ENCODE data around the gene PTPRH. TPM values are rescaled to one million over a fixed set of nuclear protein-coding genes. Genes with fewer than 3 reads are reported as not detected.

The PTPRH gene
- total RNA-seq, 1 donor from 2014 or later, result 0.64 TPM

DNA sequence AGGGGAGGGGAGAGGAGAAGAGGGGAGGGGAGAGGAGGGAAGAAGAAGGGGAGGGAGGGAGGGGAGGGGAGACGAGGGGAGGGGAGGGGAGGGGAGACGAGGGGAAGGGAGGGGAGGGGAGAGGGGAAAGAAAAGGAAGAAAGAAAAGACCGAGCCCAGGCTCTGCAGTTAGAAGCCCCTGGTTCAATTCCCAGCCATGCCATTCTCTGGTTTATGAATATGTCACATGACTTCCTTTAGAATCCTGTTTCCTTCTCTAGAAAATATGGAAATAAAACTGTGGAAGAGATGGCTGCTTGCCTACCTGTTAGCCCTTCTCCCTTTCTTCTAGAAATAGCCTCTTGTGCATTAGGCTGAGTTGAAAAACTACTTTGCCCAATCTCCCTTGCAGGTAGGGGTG is 74.6 kb downstream of the PTPRH start:
- Histone ChIP-seq H3K4me3 (no peak overlapping the region), H3K4me1 (no peaks in the 10 kb centered on the region), H3K36me3 (no peaks in the 10 kb centered on the region), H3K27ac (no peak overlapping the region), H3K9me3 (no peaks in the 10 kb centered on the region), H3K27me3 (peaks cover 9% of the 10 kb centered on the region)
- intact Hi-C loops (cut with DNase I), result no loop called here
- TF ChIP-seq, protein P1, sequence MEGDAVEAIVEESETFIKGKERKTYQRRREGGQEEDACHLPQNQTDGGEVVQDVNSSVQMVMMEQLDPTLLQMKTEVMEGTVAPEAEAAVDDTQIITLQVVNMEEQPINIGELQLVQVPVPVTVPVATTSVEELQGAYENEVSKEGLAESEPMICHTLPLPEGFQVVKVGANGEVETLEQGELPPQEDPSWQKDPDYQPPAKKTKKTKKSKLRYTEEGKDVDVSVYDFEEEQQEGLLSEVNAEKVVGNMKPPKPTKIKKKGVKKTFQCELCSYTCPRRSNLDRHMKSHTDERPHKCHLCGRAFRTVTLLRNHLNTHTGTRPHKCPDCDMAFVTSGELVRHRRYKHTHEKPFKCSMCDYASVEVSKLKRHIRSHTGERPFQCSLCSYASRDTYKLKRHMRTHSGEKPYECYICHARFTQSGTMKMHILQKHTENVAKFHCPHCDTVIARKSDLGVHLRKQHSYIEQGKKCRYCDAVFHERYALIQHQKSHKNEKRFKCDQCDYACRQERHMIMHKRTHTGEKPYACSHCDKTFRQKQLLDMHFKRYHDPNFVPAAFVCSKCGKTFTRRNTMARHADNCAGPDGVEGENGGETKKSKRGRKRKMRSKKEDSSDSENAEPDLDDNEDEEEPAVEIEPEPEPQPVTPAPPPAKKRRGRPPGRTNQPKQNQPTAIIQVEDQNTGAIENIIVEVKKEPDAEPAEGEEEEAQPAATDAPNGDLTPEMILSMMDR (IDR thresholded peaks at IDR 0.05), result no peak
- no peak for DNase-seq (ENCODE audit: low spot score in 2 of 2)

DNA sequence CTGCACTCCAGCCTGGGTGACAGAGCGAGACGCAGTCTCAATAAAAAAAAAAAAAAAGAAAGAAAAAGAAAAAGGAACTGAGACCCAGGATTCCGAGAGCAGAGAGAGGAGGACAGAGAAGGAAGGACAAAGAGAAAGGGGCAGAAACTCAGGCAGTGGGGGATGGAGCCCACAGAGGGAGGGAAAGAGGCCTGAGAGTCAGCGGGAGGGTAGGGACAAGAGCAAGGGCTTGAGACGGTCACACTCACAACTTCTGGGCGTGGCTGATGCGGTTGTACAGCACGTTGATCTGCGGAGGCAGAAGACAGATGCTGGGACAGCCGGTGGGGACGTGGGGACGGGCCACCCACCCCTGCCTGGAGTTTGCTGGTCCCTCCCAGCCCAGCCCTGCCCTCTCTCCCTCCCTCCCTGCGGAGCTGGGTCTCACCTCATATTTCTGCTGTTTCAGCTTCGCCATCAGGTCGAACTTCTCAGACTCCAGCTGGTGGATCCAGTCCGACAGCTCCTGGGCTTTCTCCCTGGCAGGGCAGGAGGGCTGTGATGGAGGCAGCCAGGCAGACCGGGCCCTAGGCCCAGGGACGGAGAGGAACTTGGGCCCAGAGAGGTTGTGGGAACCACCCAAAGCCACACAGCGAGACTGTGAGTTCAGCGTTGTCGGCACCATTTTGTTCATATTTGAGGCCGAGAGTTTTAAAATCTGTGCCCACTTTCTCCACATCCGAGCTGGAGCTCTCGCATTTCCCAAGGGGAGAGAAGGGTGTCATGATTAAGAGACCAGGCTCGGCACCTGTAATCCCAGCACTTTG is 75.5 kb downstream of the PTPRH start:
- no peak overlapping the region for H3K4me3 ChIP-seq
- DNase-seq (ENCODE audit: low spot score in 2 of 2), result no peak
- no peak overlapping the region for H3K27ac ChIP-seq
- no peaks in the 10 kb centered on the region for H3K4me1 ChIP-seq
- TF ChIP-seq, protein P1 (IDR thresholded peaks at IDR 0.05), result no peak
- no peaks in the 10 kb centered on the region for H3K36me3 ChIP-seq
- H3K27me3 ChIP-seq, result peaks cover 9% of the 10 kb centered on the region
- no peaks in the 10 kb centered on the region for H3K9me3 ChIP-seq
- intact Hi-C loops (cut with DNase I), result no loop called here

DNA sequence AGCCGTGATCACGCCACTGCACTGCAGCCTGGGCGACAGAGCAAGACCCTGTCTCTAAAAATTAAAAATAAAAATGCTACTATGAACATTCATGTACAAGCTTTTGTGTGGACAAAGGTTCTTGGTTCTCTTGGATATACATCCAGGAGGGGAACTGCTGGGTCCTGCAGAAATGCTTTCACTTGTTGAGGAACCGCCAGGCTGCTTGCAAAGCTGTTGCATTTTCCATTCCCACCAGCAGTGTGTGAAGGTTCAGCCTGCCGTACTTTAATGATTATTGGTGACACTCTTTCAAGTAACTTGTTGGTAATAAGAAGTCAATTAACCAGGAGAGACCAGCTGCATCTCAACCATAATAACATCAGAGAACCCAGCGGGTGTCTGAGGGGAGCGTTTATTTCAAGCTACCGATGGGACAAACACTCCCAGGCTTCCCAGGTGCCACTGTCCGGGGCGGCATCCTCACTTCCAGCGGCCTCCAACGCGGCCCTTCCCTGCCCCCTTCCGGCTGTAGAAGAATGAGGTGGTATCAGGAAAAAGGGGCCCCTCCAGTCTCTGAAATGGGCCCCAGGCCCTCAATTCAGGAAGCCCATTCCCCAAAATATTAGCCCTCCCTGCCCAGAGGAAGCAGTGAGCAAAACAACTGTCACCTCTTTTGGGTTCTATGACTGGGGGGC is 76.7 kb downstream of the PTPRH start:
- peaks cover 6% of the 10 kb centered on the region for H3K27me3 ChIP-seq
- TF ChIP-seq, protein P1 (IDR thresholded peaks at IDR 0.05), result peak in 1 of 3 experiments; percentile 6

DNA sequence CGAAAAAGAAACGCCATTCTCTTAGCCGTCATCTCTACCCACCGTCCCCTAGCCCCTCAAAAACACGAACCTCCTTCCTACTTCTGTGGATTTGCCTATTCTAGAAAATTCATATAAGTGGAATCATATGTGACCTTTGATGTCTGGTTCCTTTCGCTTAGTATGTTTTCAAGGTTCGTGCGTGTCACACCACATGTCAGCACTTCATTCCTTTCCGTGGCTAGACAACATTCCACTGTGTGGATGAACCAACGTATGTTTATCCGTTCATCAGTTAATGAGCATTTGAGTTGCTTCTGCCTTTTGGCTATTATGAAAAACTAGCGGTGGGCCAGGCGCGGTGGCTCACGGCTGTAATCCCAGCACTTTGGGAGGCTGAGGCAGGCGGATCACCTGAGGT is 77.9 kb downstream of the PTPRH start:
- no peaks in the 10 kb centered on the region for H3K36me3 ChIP-seq
- no peak overlapping the region for H3K4me3 ChIP-seq
- DNase-seq (ENCODE audit: low spot score in 2 of 2), result no peak
- intact Hi-C loops (cut with DNase I), result no loop called here
- no peak overlapping the region for H3K27ac ChIP-seq
- no peaks in the 10 kb centered on the region for H3K4me1 ChIP-seq
- H3K27me3 ChIP-seq, result peaks cover 6% of the 10 kb centered on the region
- TF ChIP-seq, protein P1 (IDR thresholded peaks at IDR 0.05), result no peak
- no peaks in the 10 kb centered on the region for H3K9me3 ChIP-seq

More for the DNA sequence above, 76.7 kb downstream of the PTPRH start:
- H3K27ac ChIP-seq, result no peak overlapping the region
- H3K4me3 ChIP-seq, result no peak overlapping the region
- intact Hi-C loops (cut with DNase I), result no loop called here
- H3K4me1 ChIP-seq, result no peaks in the 10 kb centered on the region
- no peaks in the 10 kb centered on the region for H3K9me3 ChIP-seq
- H3K36me3 ChIP-seq, result no peaks in the 10 kb centered on the region
- no peak for DNase-seq (ENCODE audit: low spot score in 2 of 2)

Other genes starting within 250 kb of the PTPRH start
- gene NLRP2, start 243.1 kb downstream of the PTPRH start, total RNA-seq, result not detected
- gene GP6, start 171.2 kb downstream of the PTPRH start, total RNA-seq, result not detected
- 12.1 TPM for gene RDH13, start 146.4 kb downstream of the PTPRH start, total RNA-seq
- not detected for gene EPS8L1, start 133.6 kb downstream of the PTPRH start, total RNA-seq
- 219 TPM for gene PPP1R12C, start 91.9 kb downstream of the PTPRH start, total RNA-seq
- not detected for gene TNNT1, start 60.3 kb downstream of the PTPRH start, total RNA-seq
- not detected for gene TNNI3, start 51.8 kb downstream of the PTPRH start, total RNA-seq
- gene DNAAF3, start 42.9 kb downstream of the PTPRH start, total RNA-seq, result not detected
- not detected for gene SYT5, start 29.2 kb downstream of the PTPRH start, total RNA-seq
- not detected for gene TMEM86B, start 19.3 kb upstream of the PTPRH start, total RNA-seq
- gene PPP6R1, start 49.5 kb upstream of the PTPRH start, total RNA-seq, result 68.3 TPM
- 72.7 TPM for gene HSPBP1, start 70.6 kb upstream of the PTPRH start, total RNA-seq
- 6.5 TPM for gene BRSK1, start 74.5 kb upstream of the PTPRH start, total RNA-seq
- not detected for gene TMEM150B, start 115.8 kb upstream of the PTPRH start, total RNA-seq
- 21.7 TPM for gene KMT5C, start 130.4 kb upstream of the PTPRH start, total RNA-seq
- not detected for gene COX6B2, start 145.2 kb upstream of the PTPRH start, total RNA-seq
- not detected for gene GARIN5B, start 153.8 kb upstream of the PTPRH start, total RNA-seq
- not detected for gene IL11, start 161.0 kb upstream of the PTPRH start, total RNA-seq
- gene TMEM190, start 167.3 kb upstream of the PTPRH start, total RNA-seq, result not detected
- not detected for gene TMEM238, start 174.8 kb upstream of the PTPRH start, total RNA-seq
- gene RPL28, start 176.4 kb upstream of the PTPRH start, total RNA-seq, result 542 TPM
- gene UBE2S, start 198.3 kb upstream of the PTPRH start, total RNA-seq, result 82.6 TPM
- gene SHISA7, start 233.8 kb upstream of the PTPRH start, total RNA-seq, result 0.85 TPM